HepG2 (cell line): ENCODE results near the gene RPL31. TPM values are rescaled to one million over a fixed set of nuclear protein-coding genes. Genes with fewer than 3 reads are reported as not detected.

ENCODE experiments used
- ATAC-seq: fragments of 200-7000 bp; cut with Tn5 transposase; 3 replicates; pipeline ENCODE4 v1.9.1; 2020; ENCODE audit warnings: mild to moderate bottlenecking, moderate library complexity
- BruUV-seq: library from RNA; stranded (reverse); fragments of 400-500 nt; replicated peaks from 2 replicates; lab custom pipeline; 2021; lab: Mats Ljungman, UMichigan
- CTCF ChIA-PET: fragments of 300-600 bp; formaldehyde crosslinking; extraction: SDS; loops from one replicate; lab custom pipeline; 2021; ENCODE audit warnings: low total read pairs, inconsistent platforms, low intra/inter-chr PET ratio; lab: Yijun Ruan, JAX
- POLR2A ChIA-PET: fragments of 350-600 bp; sonication (Branson Sonifier 250); formaldehyde crosslinking; loops from one replicate; lab custom pipeline; 2020; ENCODE audit warnings: antibody characterized with exemption, inconsistent platforms; lab: Yijun Ruan, JAX
- DNase-seq: peaks from one replicate; pipeline ENCODE4 v3.0.0-alpha.2; 2015; ENCODE audit warnings: low spot score
- FAIRE-seq: peaks from 3 replicates; lab custom pipeline; 2011; peaks lifted over from hg19 to GRCh38; lab: Jason Lieb, UNC
- H2AFZ ChIP-seq: one replicate; pipeline ENCODE4 v1.6.1; 2011; ENCODE audit warnings: low read length, inconsistent platforms
- H3K27ac ChIP-seq: fragments of 300-600 bp; 3 replicates; pipeline ENCODE4 v1.8.0; 2011; ENCODE audit warnings: mixed run types, mild to moderate bottlenecking, mixed read lengths, low read length, inconsistent platforms; ENCODE audit not compliant: insufficient read depth; ENCODE audit errors: extremely low read length
- H3K27me3 ChIP-seq, 2 experiments: fragments of 200-600 bp in 1 of 2; 2 replicates in 1 of 2; 3 replicates in 1 of 2; pipeline versions ENCODE4 v1.6.0 to v1.8.0; 2011; ENCODE audit warnings: low read length in 2 of 2, mild to moderate bottlenecking in 2 of 2, moderate library complexity in 2 of 2, inconsistent platforms in 1 of 2; ENCODE audit not compliant: insufficient read depth in 2 of 2, control insufficient read depth in 1 of 2
- H3K36me3 ChIP-seq, 2 experiments: fragments of 200-600 bp in 1 of 2; replicated peaks in 1 of 2; 2 replicates in 1 of 2; 3 replicates in 1 of 2; pipeline versions ENCODE4 v1.5.1 to v1.8.0; 2011; ENCODE audit warnings: low read length in 2 of 2, inconsistent platforms in 1 of 2; ENCODE audit not compliant: insufficient read depth in 2 of 2, control insufficient read depth in 1 of 2
- H3K4me1 ChIP-seq: 2 replicates; pipeline ENCODE4 v1.5.1; 2012; ENCODE audit warnings: low read length, inconsistent platforms; ENCODE audit not compliant: insufficient read depth
- H3K4me2 ChIP-seq: 2 replicates; pipeline ENCODE4 v1.6.0; 2011; ENCODE audit warnings: low read depth, low read length, inconsistent platforms
- H3K4me3 ChIP-seq, 3 experiments: fragments of 200-600 bp in 1 of 3; sonication (generic), shearing (Covaris generic) in 1 of 3; replicated peaks in 1 of 3; 2 replicates each; pipeline ENCODE4 v1.5.1; 2011 to 2016; ENCODE audit warnings: low read length in 3 of 3, inconsistent platforms in 2 of 3, low read depth in 2 of 3, mild to moderate bottlenecking in 2 of 3, control low read depth in 1 of 3, mixed read lengths in 1 of 3; ENCODE audit not compliant: insufficient read depth in 1 of 3
- H3K79me2 ChIP-seq: one replicate; pipeline ENCODE4 v1.6.1; 2011; ENCODE audit warnings: low read length, inconsistent platforms; ENCODE audit not compliant: insufficient read depth
- H3K9ac ChIP-seq: 2 replicates; pipeline ENCODE4 v1.6.0; 2011; ENCODE audit warnings: mild to moderate bottlenecking, low read depth, low read length, inconsistent platforms; ENCODE audit not compliant: insufficient read depth
- H3K9me3 ChIP-seq: 2 replicates; pipeline ENCODE4 v1.5.1; 2012; ENCODE audit warnings: mild to moderate bottlenecking, low read length
- H4K20me1 ChIP-seq: 2 replicates; pipeline ENCODE4 v1.6.0; 2011; ENCODE audit warnings: inconsistent platforms, mild to moderate bottlenecking, low read length, moderate library complexity; ENCODE audit not compliant: insufficient read depth
- HOXA7 ChIP-seq: sonication (generic); formaldehyde crosslinking; IDR thresholded peaks from 2 replicates; pipeline ENCODE4 v1.8.1; 2022; ENCODE audit warnings: mild to moderate bottlenecking, missing genetic modification reagents, moderate library complexity
- MED13 ChIP-seq: sonication (generic); formaldehyde crosslinking; IDR thresholded peaks from 2 replicates; pipeline ENCODE4 v1.5.0; 2020; ENCODE audit warnings: missing genetic modification reagents
- NFKB2 ChIP-seq: sonication (generic); formaldehyde crosslinking; IDR thresholded peaks from 2 replicates; pipeline ENCODE4 v1.4.0; 2020; ENCODE audit warnings: missing genetic modification reagents, borderline replicate concordance
- ZNF678 ChIP-seq: sonication (generic); formaldehyde crosslinking; IDR thresholded peaks from 2 replicates; pipeline ENCODE4 v1.4.0; 2020; ENCODE audit warnings: mild to moderate bottlenecking, missing genetic modification reagents
- ZNF780A ChIP-seq: sonication (generic); formaldehyde crosslinking; IDR thresholded peaks from 2 replicates; pipeline ENCODE4 v1.8.0; 2022; ENCODE audit warnings: mild to moderate bottlenecking, missing genetic modification reagents, moderate library complexity
- WGBS: methylation state at CpG from one replicate; pipeline ENCODE4 v1.1.6; 2017; ENCODE audit warnings: low lambda C conversion rate; 5-methylcytosine and 5-hydroxymethylcytosine counted together
- in situ Hi-C: cut with HindIII; loops from 2 replicates; pipeline ENCODE4 v1.10.0; 2017; ENCODE audit warnings: low pct_unique_long_range_greater_than_20kb; ENCODE audit not compliant: extremely low pct_ligation_motif_present
- intact Hi-C: fragments of 100-400 bp; cut with micrococcal nuclease; formaldehyde crosslinking; loops from one replicate; pipeline ENCODE4 v1.10.0; 2022; ENCODE audit not compliant: unreplicated experiment
- polyA plus RNA-seq, 8 experiments: library from polyadenylated mRNA; depleted of rRNA in 3 of 8; stranded (reverse) in 7 of 8; unstranded in 1 of 8; fragments of >200 nt; fragmentation: Illumina TruSeq in 4 of 8; extraction: Trizol in 4 of 8; gene quantifications; 2 replicates each; pipeline versions ENCODE4 v1.2.1 to v1.2.3, GENCODE V29; 2011 to 2016; ENCODE audit warnings: low read depth in 4 of 8, missing spikeins in 1 of 8, mixed read lengths in 1 of 8; ENCODE audit not compliant: insufficient read depth in 1 of 8
- total RNA-seq, 5 experiments: library from RNA; depleted of rRNA; stranded (reverse); fragments of >200 nt; fragmentation: Illumina TruSeq; extraction: Trizol; gene quantifications; 2 replicates each; pipeline ENCODE4 v1.2.3, GENCODE V29; 2016; ENCODE audit warnings: low read depth in 1 of 5
- TF ChIP-seq, protein P1 (sequence below): sonication (generic); formaldehyde crosslinking; IDR thresholded peaks from 2 replicates; pipeline ENCODE4 v1.5.1; 2020; ENCODE audit warnings: missing genetic modification reagents, mild to moderate bottlenecking, borderline replicate concordance
- TF ChIP-seq, protein P2 (sequence below): sonication (generic); formaldehyde crosslinking; IDR thresholded peaks from 2 replicates; pipeline ENCODE4 v1.5.1; 2020; ENCODE audit warnings: missing genetic modification reagents, mild to moderate bottlenecking, borderline replicate concordance
- TF ChIP-seq, protein P3 (sequence below): sonication (generic); formaldehyde crosslinking; IDR thresholded peaks from 2 replicates; pipeline ENCODE4 v1.4.0; 2020; ENCODE audit warnings: missing genetic modification reagents
- TF ChIP-seq, protein P4 (sequence below): IDR thresholded peaks from 2 replicates; pipeline ENCODE4 v1.6.1; 2016; ENCODE audit warnings: missing compliant biosample characterization, missing genetic modification reagents, borderline replicate concordance

The RPL31 gene
- total and polyA plus RNA-seq, 2 of the 13 experiments (the other 11 are each of a cell fraction or from before 2014, with no cell fraction given) = 3,331 to 3,582 TPM

DNA sequence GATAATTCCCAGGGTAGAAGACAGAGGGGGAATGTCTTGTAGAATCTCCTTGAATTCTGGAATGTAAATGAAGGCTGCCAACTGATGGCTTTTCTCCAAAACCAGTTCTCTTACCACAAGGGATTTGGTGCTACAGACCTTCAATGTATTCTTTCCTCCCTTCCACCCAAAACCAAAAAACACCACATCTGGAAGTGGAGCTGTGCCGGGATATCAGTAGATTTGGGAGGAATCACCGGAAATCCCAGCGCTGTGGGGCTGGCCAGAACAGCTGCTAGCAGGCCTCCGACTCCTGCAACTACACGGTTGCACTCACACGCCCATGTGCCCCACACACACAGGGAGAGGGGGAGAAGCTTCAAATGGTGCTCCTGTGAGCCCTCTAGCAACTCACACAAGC is 45.7 kb downstream of the RPL31 start (continued):
- no peak for TF ChIP-seq MED13 (CRISPR knock-in tag)

DNA sequence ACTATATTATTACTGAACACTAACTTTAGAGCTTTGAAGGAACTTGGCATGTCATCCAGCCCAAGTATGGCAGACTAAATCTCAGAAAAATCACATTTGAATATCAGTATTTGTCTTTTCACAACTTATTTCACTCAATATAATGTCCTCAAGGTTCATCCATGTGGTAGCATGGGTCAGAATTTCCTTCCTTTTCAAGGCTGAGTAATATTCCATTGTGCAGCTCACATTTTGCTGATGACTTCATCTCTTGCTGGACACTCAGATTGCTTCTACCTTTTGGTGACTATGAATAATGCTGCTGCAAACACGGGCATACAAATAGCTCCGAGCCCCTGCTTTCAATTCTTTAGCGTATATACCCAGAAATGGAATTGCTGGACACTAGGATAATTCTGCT is 46.7 kb downstream of the RPL31 start:
- ChIA-PET CTCF (interaction anchor here (0.6 kb wide), 1 partner anchor 170 kb away, joined by 3 read pairs; no protein-coding TSS in a partner anchor), POLR2A (no interaction called here)
- H3K9me3 ChIP-seq = no peaks in the 10 kb centered on the region
- H3K36me3 ChIP-seq = peaks cover 25 to 75% of the 10 kb centered on the region in 2 experiments
- ATAC-seq (no peak), FAIRE-seq (no peak), DNase-seq (no peak)
- no peaks in the 10 kb centered on the region for H4K20me1 ChIP-seq
- in situ Hi-C loops (no loop called here), intact Hi-C loops (no loop called here)
- H3K27me3 ChIP-seq = no peaks in the 10 kb centered on the region
- BruUV-seq = no TSS peak
- 97% methylated on average over 3 of the region's 3 CpGs for WGBS
- H3K4me3 ChIP-seq = no peak overlapping the region
- no peak overlapping the region for H3K9ac ChIP-seq
- H3K27ac ChIP-seq = no peak overlapping the region
- H2AFZ ChIP-seq = no peak overlapping the region
- peaks cover 12% of the 10 kb centered on the region for H3K4me1 ChIP-seq
- TF ChIP-seq, protein P1, sequence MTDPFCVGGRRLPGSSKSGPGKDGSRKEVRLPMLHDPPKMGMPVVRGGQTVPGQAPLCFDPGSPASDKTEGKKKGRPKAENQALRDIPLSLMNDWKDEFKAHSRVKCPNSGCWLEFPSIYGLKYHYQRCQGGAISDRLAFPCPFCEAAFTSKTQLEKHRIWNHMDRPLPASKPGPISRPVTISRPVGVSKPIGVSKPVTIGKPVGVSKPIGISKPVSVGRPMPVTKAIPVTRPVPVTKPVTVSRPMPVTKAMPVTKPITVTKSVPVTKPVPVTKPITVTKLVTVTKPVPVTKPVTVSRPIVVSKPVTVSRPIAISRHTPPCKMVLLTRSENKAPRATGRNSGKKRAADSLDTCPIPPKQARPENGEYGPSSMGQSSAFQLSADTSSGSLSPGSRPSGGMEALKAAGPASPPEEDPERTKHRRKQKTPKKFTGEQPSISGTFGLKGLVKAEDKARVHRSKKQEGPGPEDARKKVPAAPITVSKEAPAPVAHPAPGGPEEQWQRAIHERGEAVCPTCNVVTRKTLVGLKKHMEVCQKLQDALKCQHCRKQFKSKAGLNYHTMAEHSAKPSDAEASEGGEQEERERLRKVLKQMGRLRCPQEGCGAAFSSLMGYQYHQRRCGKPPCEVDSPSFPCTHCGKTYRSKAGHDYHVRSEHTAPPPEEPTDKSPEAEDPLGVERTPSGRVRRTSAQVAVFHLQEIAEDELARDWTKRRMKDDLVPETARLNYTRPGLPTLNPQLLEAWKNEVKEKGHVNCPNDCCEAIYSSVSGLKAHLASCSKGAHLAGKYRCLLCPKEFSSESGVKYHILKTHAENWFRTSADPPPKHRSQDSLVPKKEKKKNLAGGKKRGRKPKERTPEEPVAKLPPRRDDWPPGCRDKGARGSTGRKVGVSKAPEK (CRISPR knock-in tag) = no peak
- TF ChIP-seq, protein P2, sequence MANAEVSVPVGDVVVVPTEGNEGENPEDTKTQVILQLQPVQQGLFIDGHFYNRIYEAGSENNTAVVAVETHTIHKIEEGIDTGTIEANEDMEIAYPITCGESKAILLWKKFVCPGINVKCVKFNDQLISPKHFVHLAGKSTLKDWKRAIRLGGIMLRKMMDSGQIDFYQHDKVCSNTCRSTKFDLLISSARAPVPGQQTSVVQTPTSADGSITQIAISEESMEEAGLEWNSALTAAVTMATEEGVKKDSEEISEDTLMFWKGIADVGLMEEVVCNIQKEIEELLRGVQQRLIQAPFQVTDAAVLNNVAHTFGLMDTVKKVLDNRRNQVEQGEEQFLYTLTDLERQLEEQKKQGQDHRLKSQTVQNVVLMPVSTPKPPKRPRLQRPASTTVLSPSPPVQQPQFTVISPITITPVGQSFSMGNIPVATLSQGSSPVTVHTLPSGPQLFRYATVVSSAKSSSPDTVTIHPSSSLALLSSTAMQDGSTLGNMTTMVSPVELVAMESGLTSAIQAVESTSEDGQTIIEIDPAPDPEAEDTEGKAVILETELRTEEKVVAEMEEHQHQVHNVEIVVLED = no peak
- TF ChIP-seq NFKB2 (CRISPR knock-in tag) = no peak
- TF ChIP-seq ZNF678 (CRISPR knock-in tag) = no peak
- no peak for TF ChIP-seq HOXA7 (CRISPR knock-in tag)
- no peak for TF ChIP-seq ZNF780A
- TF ChIP-seq, protein P3, sequence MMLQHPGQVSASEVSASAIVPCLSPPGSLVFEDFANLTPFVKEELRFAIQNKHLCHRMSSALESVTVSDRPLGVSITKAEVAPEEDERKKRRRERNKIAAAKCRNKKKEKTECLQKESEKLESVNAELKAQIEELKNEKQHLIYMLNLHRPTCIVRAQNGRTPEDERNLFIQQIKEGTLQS (CRISPR knock-in tag) = no peak
- TF ChIP-seq, protein P4, sequence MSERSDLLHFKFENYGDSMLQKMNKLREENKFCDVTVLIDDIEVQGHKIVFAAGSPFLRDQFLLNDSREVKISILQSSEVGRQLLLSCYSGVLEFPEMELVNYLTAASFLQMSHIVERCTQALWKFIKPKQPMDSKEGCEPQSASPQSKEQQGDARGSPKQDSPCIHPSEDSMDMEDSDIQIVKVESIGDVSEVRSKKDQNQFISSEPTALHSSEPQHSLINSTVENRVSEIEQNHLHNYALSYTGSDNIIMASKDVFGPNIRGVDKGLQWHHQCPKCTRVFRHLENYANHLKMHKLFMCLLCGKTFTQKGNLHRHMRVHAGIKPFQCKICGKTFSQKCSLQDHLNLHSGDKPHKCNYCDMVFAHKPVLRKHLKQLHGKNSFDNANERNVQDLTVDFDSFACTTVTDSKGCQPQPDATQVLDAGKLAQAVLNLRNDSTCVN (CRISPR knock-in tag) = no peak
- TF ChIP-seq, all 625 proteins: peak for 0
- Histone ChIP-seq H3K79me2 (peaks cover 3% of the 10 kb centered on the region), H3K4me2 (no peak overlapping the region)
